Gastroesophageal sphincter (tissue), 3 donors: ENCODE measurements around the gene GPATCH4.

ENCODE experiments used
- EP300 ChIP-seq: sonication (generic); formaldehyde crosslinking; IDR thresholded peaks from one replicate; pipeline ENCODE4 v1.6.1; 2017; ENCODE audit warnings: antibody characterized with exemption, mild to moderate bottlenecking
- POLR2A ChIP-seq, 2 donors: fragments of 450-650 bp; IDR thresholded peaks; one replicate each; pipeline ENCODE4 v1.6.1; 2017; ENCODE audit warnings: antibody characterized with exemption in 2 of 2, mild to moderate bottlenecking in 2 of 2, moderate library complexity in 1 of 2
- POLR2AphosphoS5 ChIP-seq: sonication (generic); formaldehyde crosslinking; IDR thresholded peaks from one replicate; pipeline ENCODE4 v1.6.1; 2017; ENCODE audit warnings: antibody characterized with exemption
- TF ChIP-seq, protein P1 (sequence below), 4 experiments: fragments of 200-600 bp in 2 of 4; fragments of 450-650 bp in 2 of 4; sonication (generic) in 1 of 4; IDR thresholded peaks; one replicate each; pipeline ENCODE4 v1.5.1; 2017 to 2019; ENCODE audit warnings: antibody characterized with exemption in 4 of 4, mild to moderate bottlenecking in 2 of 4, moderate library complexity in 2 of 4

DNA sequence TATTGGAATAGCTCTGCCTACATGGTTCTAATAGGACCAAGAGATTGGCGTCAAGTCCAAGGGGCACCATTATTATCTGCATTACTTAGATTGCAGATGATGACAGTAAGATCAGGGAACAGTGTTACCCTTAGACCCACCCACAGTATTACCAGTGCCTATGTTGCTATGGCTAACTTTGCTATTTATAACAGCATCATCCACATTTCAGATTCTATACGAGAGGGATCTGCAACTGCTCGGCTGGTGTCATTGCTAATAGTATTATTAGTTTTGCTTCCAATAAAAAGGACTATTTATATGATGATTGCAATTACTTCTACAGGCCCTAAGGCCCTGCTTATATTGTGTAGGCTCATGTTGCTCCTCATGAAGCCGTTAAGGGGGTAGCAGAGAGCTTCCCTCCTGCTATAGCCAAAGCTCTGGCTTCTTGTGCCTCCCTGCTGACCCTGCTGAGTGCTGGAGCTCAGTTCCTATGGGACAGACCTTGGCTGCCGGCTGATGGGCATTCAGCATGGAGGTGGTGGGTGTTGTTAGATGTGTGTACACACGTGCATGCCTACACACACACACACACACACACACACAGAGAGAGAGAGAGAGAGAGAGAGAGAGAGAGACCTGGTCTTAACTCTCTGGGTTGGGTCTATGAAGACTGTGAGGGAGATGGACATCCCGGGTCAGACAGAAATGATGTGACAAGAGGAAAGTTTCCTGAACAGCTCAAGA is 41.9 kb upstream of the GPATCH4 start:
- TF ChIP-seq, protein P1, sequence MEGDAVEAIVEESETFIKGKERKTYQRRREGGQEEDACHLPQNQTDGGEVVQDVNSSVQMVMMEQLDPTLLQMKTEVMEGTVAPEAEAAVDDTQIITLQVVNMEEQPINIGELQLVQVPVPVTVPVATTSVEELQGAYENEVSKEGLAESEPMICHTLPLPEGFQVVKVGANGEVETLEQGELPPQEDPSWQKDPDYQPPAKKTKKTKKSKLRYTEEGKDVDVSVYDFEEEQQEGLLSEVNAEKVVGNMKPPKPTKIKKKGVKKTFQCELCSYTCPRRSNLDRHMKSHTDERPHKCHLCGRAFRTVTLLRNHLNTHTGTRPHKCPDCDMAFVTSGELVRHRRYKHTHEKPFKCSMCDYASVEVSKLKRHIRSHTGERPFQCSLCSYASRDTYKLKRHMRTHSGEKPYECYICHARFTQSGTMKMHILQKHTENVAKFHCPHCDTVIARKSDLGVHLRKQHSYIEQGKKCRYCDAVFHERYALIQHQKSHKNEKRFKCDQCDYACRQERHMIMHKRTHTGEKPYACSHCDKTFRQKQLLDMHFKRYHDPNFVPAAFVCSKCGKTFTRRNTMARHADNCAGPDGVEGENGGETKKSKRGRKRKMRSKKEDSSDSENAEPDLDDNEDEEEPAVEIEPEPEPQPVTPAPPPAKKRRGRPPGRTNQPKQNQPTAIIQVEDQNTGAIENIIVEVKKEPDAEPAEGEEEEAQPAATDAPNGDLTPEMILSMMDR (IDR thresholded peaks at IDR 0.05) = no peak
- TF ChIP-seq POLR2AphosphoS5 = no peak
- no peak for TF ChIP-seq POLR2A (IDR thresholded peaks at IDR 0.05)
- no peak for TF ChIP-seq EP300
